ENCODE results near the gene ASAP2.

The ASAP2 gene

DNA sequence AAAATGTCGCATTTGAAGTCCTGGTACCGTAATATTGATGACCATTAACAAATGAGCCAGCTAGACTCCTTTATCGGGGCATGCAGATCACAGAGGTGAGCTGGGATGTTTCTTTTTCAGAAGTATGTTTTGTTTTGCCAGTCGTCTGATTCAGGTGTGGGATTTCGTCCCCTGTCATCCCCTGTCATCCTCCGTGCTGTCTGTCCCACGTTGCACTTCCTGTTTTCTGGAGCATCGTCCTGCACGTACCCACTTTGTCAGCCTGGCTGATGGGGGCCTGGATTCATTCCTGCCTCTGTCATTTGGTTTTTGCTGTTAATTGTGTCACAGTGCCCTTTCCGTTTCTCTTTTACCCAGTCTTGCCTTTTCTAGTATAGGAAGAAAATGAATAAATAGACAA lies 72.8 kb downstream of the ASAP2 start:
- no peak for DNase-seq

- no peak for DNase-seq
Observed at GRCh38 chr2:9280224-9280623, 73.6 kb downstream of the ASAP2 start.

GRCh38 chr2:9281145-9281544 lies 74.5 kb downstream of the ASAP2 start:
- no peak for DNase-seq

GRCh38 chr2:9282128-9283112 lies 75.8 kb downstream of the ASAP2 start:
- no peak for DNase-seq

- no peak for DNase-seq
Observed at GRCh38 chr2:9284521-9285297, 78.1 kb downstream of the ASAP2 start.

GRCh38 chr2:9285385-9285920 lies 78.8 kb downstream of the ASAP2 start:
- no peak for DNase-seq

DNA sequence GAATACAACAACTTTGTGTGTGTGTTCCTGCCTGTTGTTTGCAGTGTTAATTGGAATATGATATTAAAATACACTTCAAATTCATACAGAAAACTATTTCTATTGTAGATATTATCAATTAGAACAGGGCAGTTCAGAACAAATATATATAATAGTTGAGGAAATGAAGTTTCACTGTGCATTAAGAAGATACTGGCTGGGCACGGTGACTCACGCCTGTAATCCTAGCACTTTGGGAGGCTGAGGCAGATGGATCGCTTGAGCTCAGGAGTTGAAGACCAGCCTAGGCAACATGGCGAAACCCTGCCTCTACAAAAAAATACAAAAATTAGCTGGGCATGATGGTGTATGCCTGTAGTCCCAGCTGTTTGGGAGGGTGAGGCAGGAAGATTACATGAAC lies 79.3 kb downstream of the ASAP2 start:
- no peak for DNase-seq

- no peak for DNase-seq
Observed at GRCh38 chr2:9286554-9287399, 80.2 kb downstream of the ASAP2 start.

- no peak for DNase-seq
Observed at GRCh38 chr2:9287400-9288045, 80.9 kb downstream of the ASAP2 start.

GRCh38 chr2:9288233-9288632 lies 81.6 kb downstream of the ASAP2 start:
- DNase-seq, result no peak

DNA sequence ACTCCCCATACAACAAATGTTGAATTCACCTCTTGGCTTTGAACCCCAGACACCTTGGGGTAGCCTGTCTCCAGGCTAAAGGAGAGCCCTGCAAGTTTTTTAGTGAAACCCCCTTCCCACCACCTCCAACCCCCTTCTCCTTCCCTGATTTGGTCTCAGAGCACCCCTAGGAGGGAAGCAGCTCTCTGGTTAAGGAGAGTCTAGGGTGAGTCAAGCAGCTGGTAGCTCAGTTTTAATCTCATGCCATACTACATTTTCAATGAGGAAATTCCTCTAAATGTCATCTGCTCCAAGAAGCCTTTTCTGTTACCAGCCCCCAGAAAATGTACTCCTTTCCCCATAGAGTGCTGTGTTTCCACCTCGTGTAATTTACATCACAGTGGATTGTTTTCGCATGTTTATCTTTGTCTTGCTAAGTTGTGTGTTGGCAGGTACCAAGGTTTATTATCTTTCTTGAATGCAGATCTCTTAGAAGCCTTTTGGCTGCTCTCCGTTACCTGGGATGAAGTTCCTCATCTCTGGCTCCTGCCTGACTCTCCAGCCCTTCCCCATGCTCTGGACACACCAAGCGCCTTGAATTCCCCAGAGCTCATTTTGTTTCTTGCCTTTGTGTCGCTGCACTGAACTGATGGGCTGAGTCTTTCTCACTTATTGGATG lies 82.2 kb downstream of the ASAP2 start:
- DNase-seq, result no peak

DNA sequence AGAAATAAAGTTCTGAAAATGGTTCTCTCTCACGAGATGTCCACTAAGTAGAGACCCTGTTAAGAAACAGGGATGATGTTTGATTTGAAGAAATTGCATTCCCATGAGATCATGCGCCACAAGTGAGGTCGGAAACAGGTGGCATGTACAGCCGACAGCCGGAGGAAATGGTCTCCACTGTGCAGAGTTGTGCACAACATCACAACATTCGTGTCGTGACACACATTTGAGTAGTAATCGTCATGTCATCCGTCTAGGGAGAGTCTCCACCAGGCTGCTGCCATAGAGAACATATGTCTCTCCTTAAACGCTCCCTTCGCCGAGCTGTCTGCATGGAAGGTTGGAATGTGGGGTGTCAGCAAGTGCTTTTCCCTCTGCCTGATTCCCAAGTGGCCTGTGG lies 84.7 kb downstream of the ASAP2 start:
- DNase-seq, result no peak

DNA sequence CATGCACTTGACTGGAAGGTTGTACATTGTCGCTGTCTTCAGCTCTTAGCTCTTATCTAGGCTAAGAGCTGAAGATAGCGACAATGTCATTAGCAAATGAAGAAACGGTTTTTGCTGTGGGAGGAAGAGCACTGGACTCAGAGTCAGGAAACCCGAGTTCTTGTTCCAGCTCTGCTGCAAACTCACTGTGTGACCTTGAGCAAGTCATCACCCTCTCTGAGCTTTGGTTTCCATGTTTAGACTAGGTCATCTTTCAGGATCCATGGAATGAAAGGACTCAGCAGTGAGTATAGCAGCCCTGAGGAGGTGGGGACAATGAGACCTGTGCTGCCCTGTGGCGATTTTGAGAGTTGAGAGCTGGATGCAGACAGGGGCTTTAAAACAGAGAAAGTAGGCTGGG lies 85.3 kb downstream of the ASAP2 start:
- no peak for DNase-seq

DNA sequence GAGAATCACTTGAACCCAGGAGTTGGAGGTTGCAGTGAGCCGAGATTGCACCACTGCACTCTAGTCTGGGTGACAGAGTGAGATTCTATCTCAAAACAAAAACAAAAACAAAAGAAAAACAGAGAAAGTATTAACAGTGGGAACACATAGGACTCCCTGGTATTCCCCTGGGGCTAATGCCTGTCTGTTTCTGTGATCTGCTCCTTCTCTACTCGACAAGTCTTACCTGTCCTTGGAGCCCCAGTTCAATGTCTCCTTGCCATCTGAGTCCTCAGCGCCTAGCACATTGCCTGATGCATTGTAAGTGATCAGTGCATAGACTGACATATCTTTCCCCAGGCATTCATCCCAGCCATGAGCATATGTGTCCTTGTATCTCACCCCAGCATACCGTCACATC lies 85.8 kb downstream of the ASAP2 start:
- DNase-seq, result no peak

DNA sequence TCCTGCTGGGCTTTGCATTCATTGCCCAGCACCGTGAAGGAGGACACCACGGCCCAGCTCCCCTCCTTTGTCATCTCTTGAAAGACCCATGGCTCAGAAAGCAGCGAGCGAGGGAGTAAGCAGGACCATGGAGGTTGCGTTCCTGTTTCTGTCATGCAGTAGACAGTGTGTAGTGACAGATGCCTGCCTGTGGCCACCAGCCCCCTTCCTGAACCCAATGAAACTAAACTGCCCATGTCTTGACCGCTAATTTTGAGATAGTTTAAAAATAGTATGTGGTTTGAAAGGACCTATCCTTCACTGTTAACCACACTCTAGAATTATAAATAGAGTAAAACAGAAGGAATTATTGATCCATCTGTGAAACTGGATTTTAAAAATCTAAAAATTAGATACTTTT lies 88.2 kb downstream of the ASAP2 start:
- no peak for DNase-seq

DNA sequence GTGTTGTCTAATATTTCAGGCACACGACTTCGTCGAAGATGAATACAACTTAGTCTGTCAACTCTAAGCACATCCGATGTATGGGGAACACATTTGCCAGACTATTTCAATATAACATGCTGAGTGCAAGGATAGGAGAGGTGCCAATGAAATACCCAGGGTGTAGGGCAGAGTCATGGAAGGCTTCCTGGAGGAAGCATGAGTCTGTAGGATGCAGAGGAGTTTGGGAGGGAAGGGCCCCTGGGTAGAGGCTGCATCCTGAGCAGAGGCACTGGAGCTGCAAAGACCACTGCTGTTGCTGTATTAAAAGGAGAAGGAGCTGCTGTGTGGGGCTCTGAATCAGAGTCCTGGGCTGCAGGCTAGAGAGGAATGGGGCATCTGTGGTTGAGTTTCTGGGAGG lies 89.9 kb downstream of the ASAP2 start:
- DNase-seq, result no peak

DNA sequence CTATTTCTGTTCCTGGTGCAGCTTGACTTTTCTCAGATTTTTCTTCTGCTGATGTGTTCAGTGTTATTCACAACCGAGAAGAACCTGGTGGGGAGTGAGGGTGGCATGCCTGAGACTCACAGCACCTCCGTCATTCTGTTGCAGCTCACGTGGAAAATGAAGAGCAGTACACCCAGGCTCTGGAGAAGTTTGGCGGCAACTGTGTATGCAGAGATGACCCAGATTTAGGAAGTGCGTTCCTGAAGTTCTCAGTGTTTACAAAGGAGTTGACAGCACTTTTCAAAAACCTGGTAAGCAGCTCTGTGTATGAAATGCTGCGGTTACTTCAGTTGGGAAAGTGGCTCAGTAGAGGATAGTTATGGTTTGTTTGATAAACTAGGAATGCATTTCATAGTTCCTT lies 90.5 kb downstream of the ASAP2 start:
- no peak for DNase-seq

DNA sequence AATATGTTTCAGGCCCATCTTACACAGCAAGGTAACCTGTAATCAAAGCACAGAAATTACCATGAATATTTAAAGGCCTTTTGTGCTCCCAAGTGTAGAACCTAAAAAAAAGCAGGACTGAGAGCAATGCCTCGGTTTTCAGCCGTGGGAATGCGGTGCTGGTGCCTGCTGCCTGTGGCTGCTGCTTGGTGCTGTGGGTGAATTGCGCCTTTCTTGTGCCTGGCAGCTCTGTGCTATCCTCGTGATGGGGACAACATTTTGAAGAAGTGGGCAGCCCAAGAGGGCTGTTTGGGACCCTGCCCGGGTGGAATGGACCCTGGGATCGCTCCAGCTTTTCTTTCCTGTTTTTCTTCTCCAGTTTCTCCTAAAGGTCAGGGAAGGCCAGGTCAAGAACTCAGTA lies 91.2 kb downstream of the ASAP2 start:
- DNase-seq, result no peak

DNA sequence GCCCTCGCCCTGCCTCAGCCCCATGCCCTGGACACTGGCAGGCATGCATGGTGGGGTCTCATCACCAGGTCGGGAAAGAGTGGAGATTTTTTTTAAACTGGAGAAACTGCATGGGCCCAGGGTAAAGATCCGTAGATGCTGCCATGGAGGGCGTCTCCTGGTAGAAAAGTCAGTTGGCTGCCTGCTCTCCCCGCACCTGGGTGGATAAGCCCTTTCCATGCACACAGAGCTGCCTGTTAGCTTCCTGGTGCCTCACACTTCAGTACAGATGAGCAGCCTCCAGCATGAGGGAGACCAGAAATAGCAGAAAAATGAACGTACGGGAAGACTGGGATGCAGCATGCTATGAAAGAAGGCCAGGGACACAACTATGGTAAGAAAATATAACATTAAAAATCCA lies 92.0 kb downstream of the ASAP2 start:
- DNase-seq, result no peak

DNA sequence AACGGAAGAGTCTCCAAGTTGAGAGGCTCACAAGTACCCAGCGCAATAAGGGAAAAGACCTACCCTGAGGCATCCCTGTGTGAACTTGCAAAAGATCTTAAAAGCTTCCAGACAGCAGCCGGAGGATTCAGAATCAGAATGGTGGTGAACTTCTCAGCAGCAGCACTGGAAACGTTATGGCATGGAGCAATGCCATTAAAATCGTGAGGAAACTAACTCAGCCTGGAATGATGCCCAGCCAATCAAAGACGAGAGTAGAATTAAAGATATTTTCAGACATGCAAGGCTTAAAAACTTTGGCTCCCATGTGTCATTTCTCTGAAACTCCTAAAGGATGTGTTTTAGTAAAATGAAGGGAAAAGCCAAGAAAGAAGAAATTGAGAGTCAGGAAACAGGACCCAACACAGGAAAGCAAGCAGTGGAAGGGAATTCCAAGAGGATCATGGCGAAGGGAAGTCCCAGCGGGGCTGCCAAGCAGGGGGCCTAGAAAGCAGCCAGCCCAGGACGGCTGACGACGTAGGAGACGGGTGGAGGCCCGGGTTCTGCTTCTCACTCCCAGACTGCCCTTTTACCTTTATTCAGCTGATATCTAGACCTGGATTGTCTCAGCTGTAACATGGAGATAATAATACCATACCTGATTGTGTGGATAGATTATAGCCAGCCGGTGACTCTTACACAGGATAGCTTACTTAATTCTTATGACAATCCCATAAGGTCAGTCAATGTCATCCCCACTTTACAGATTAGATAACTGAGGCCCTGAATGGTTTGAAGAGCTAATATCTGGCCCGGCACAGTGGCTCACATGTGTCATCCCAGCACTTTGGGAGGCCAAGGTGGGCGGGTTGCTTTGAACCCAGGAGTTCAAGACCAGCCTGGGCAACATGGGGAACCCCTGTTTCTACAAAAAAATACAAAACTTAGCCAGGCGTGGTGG lies 92.8 kb downstream of the ASAP2 start:
- no peak for DNase-seq

GRCh38 chr2:9300214-9300613 lies 93.6 kb downstream of the ASAP2 start:
- DNase-seq, result no peak

Data from femur (tissue), 1 donor.